GM12878 (cell line): ENCODE results near the gene TMEM266. TPM values are rescaled to one million over a fixed set of nuclear protein-coding genes. Genes with fewer than 3 reads are reported as not detected.

Experiments
- ATAC-seq: fragments of 200-7000 bp; cut with Tn5 transposase; 3 replicates; pipeline ENCODE4 v1.9.1; 2020; ENCODE audit warnings: mild to moderate bottlenecking, moderate library complexity
- BruUV-seq: library from RNA; stranded (reverse); fragments of 400-500 nt; replicated peaks from 2 replicates; lab custom pipeline; 2021; lab: Mats Ljungman, UMichigan
- CTCF ChIA-PET: fragments of 300-600 bp; sonication (Branson Sonifier 250); formaldehyde crosslinking; extraction: SDS; loops from one replicate; lab custom pipeline; 2021; ENCODE audit warnings: inconsistent platforms; lab: Yijun Ruan, JAX
- POLR2A ChIA-PET: fragments of 350-600 bp; formaldehyde crosslinking; extraction: SDS; loops from one replicate; lab custom pipeline; 2021; ENCODE audit warnings: inconsistent platforms; lab: Charles Lee
- RAD21 ChIA-PET: fragments of 300-600 bp; sonication (Branson Sonifier 250); formaldehyde crosslinking; loops from one replicate; lab custom pipeline; 2023; ENCODE audit warnings: antibody characterized with exemption; ENCODE audit not compliant: unreplicated experiment; lab: Charles Lee
- SMC1A ChIA-PET: fragments of 300-600 bp; sonication (Branson Sonifier 250); formaldehyde crosslinking; loops from one replicate; lab custom pipeline; 2023; ENCODE audit not compliant: unreplicated experiment, uncharacterized antibody; lab: Charles Lee
- DNase-seq: peaks from one replicate; pipeline ENCODE4 v3.0.0-alpha.2; 2011; ENCODE audit warnings: low read depth, low spot score
- FAIRE-seq: peaks from 3 replicates; lab custom pipeline; 2011; peaks lifted over from hg19 to GRCh38; lab: Jason Lieb, UNC
- H2AFZ ChIP-seq: 2 replicates; pipeline ENCODE4 v1.6.0; 2011; ENCODE audit warnings: low read depth, low read length, control low read depth; ENCODE audit not compliant: control insufficient read depth
- H3K27ac ChIP-seq: 2 replicates; pipeline ENCODE4 v1.5.1; 2011; ENCODE audit warnings: control low read depth; ENCODE audit not compliant: control insufficient read depth, insufficient read depth
- H3K27me3 ChIP-seq, 2 experiments: replicated peaks in 1 of 2; 2 replicates each; pipeline versions ENCODE4 v1.6.0 to v1.6.1; 2011; ENCODE audit warnings: low read length in 1 of 2; ENCODE audit not compliant: control insufficient read depth in 2 of 2, insufficient read depth in 2 of 2
- H3K36me3 ChIP-seq, 2 experiments: 2 replicates each; pipeline ENCODE4 v1.5.1; 2011; ENCODE audit warnings: low read length in 1 of 2; ENCODE audit not compliant: control insufficient read depth in 2 of 2, insufficient read depth in 2 of 2
- H3K4me1 ChIP-seq: 2 replicates; pipeline ENCODE4 v1.6.1; 2011; ENCODE audit warnings: mild to moderate bottlenecking, low read length, moderate library complexity, mixed read lengths; ENCODE audit not compliant: control insufficient read depth, insufficient read depth
- H3K4me2 ChIP-seq: 2 replicates; pipeline ENCODE4 v1.6.0; 2011; ENCODE audit warnings: control low read depth; ENCODE audit not compliant: control insufficient read depth, insufficient read depth
- H3K4me3 ChIP-seq: fragments of 200-600 bp; sonication (generic); 2 replicates; pipeline ENCODE4 v1.5.1; 2016
- H3K79me2 ChIP-seq: 2 replicates; pipeline ENCODE4 v1.6.0; 2011; ENCODE audit warnings: low read length; ENCODE audit not compliant: control insufficient read depth, insufficient read depth
- H3K9ac ChIP-seq: 2 replicates; pipeline ENCODE4 v1.8.0; 2011; ENCODE audit warnings: low read length, control low read depth, mixed read lengths; ENCODE audit not compliant: control insufficient read depth, insufficient read depth
- H3K9me3 ChIP-seq: replicated peaks from 3 replicates; pipeline ENCODE4 v1.5.1; 2011; ENCODE audit warnings: mild to moderate bottlenecking, low read length; ENCODE audit not compliant: control insufficient read depth, insufficient read depth
- H4K20me1 ChIP-seq: 2 replicates; pipeline ENCODE4 v1.6.0; 2011; ENCODE audit not compliant: control insufficient read depth, insufficient read depth
- E2F4 ChIP-seq: IDR thresholded peaks from 2 replicates; pipeline ENCODE4 v1.6.1; 2012; ENCODE audit warnings: low read depth, low read length, improper control_type of control experiment
- E4F1 ChIP-seq: fragments of 450-650 bp; IDR thresholded peaks from 2 replicates; pipeline ENCODE4 v1.6.1; 2018; ENCODE audit warnings: borderline replicate concordance, mild to moderate bottlenecking; ENCODE audit not compliant: partially characterized antibody
- EP300 ChIP-seq, 2 experiments: fragments of 150-350 bp in 1 of 2; IDR thresholded peaks; 2 replicates each; pipeline ENCODE4 v1.6.1; 2011 to 2012; ENCODE audit warnings: low read depth in 2 of 2, low read length in 2 of 2, borderline replicate concordance in 1 of 2, improper control_type of control experiment in 1 of 2, inconsistent platforms in 1 of 2; ENCODE audit not compliant: control insufficient read depth in 1 of 2
- GABPA ChIP-seq: IDR thresholded peaks from 2 replicates; pipeline ENCODE4 v1.6.1; 2014; ENCODE audit warnings: antibody characterized with exemption, low read depth, mild to moderate bottlenecking, inconsistent platforms
- MTA3 ChIP-seq: IDR thresholded peaks from 2 replicates; pipeline ENCODE4 v1.6.1; 2012; ENCODE audit warnings: low read length, inconsistent platforms, borderline replicate concordance
- NBN ChIP-seq: fragments of 450-650 bp; IDR thresholded peaks from 2 replicates; pipeline ENCODE4 v1.6.1; 2016
- PBX3 ChIP-seq: IDR thresholded peaks from 2 replicates; pipeline ENCODE4 v1.6.1; 2011; ENCODE audit warnings: mild to moderate bottlenecking, low read depth, low read length, moderate library complexity; ENCODE audit not compliant: insufficient replicate concordance
- POLR2AphosphoS5 ChIP-seq: IDR thresholded peaks from 2 replicates; pipeline ENCODE4 v1.6.1; 2011; ENCODE audit warnings: mild to moderate bottlenecking, low read length, inconsistent platforms
- RAD21 ChIP-seq: IDR thresholded peaks from 2 replicates; pipeline ENCODE4 v1.6.1; 2011; ENCODE audit warnings: mild to moderate bottlenecking, low read depth, low read length, moderate library complexity; ENCODE audit not compliant: insufficient read depth
- ZNF207 ChIP-seq: fragments of 450-650 bp; IDR thresholded peaks from 2 replicates; pipeline ENCODE4 v1.6.1; 2014; ENCODE audit warnings: antibody characterized with exemption, mild to moderate bottlenecking, borderline replicate concordance
- ZNF217 ChIP-seq: fragments of 450-650 bp; IDR thresholded peaks from 2 replicates; pipeline ENCODE4 v1.6.1; 2017; ENCODE audit warnings: antibody characterized with exemption, mild to moderate bottlenecking
- WGBS: methylation state at CpG from one replicate; pipeline ENCODE4 v1.1.6; 2016; ENCODE audit warnings: low lambda C conversion rate; ENCODE audit not compliant: insufficient replicate concordance, insufficient coverage; ENCODE audit errors: missing lambda C conversion rate; 5-methylcytosine and 5-hydroxymethylcytosine counted together
- in situ Hi-C: fragments of 300-500 bp; cut with MboI; formaldehyde crosslinking; loops from 9 replicates; pipeline ENCODE4 v1.14.3; 2018; ENCODE audit warnings: mixed read lengths
- intact Hi-C: fragments of 100-400 bp; cut with micrococcal nuclease; formaldehyde crosslinking; loops from one replicate; pipeline ENCODE4 v1.14.2; 2022; ENCODE audit not compliant: unreplicated experiment
- polyA plus RNA-seq, 11 experiments: library from polyadenylated mRNA; depleted of rRNA in 4 of 11; unstranded in 6 of 11; stranded (reverse) in 5 of 11; fragments of >200 nt; fragmentation: Nextera tagmentation in 4 of 11; fragmentation: Illumina TruSeq in 1 of 11; extraction: Ambion mirVana in 4 of 11; extraction: Trizol in 1 of 11; gene quantifications; 1 replicate in 1 of 11; 2 replicates in 10 of 11; pipeline versions ENCODE4 v1.2.1 to v1.2.3, GENCODE V29; 2011 to 2016; ENCODE audit warnings: inconsistent platforms in 2 of 11, missing spikeins in 2 of 11, low read depth in 1 of 11
- total RNA-seq, 4 experiments: library from RNA; depleted of rRNA in 3 of 4; stranded (reverse); fragments of >200 nt in 3 of 4; fragmentation: Illumina TruSeq in 1 of 4; extraction: Trizol in 1 of 4; gene quantifications; 2 replicates each; pipeline versions ENCODE4 v1.2.1 to v1.2.3, GENCODE V29; 2013 to 2021

The TMEM266 gene
- total and polyA plus RNA-seq, 10 of the 15 experiments (the other 5 are each of a cell fraction or from before 2014, with no cell fraction given) = 0.11 to 0.70 (median 0.39) TPM

DNA sequence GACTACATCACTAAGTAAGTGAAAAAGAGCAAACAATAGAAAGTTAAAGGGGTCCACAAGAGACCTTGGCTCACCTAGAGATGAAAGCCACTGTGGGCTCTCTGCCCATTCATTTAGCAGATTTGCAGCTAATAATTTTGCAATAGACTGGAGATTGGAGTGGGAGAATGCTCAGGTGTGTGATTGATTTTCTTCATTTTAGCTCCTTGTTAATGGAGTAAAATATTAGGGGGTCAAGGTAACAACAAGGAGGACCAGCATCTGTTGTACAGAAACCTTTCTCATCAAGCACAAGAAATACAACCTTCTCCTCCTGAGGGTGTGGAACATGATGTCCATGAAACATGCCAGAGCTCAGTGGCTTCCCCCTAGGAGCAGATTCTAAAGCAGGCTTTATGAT is 63.2 kb downstream of the TMEM266 start:
- ChIA-PET CTCF (interaction anchor here (1.2 to 2.3 kb wide), 3 partner anchors 16 to 321 kb away, joined by 3 to 10 read pairs (median 9); no protein-coding TSS in a partner anchor), SMC1A (interaction anchor here (0.9 to 3.1 kb wide), 2 partner anchors 17 to 64 kb away, joined by 3 to 10 read pairs; no protein-coding TSS in a partner anchor), POLR2A (no interaction called here)
- no peaks in the 10 kb centered on the region for H3K79me2 ChIP-seq
- ATAC-seq = no peak
- in situ Hi-C loops = no loop called here
- no TSS peak for BruUV-seq
- no peaks in the 10 kb centered on the region for H3K36me3 ChIP-seq
- H2AFZ ChIP-seq = no peak overlapping the region
- H3K9ac ChIP-seq = no peak overlapping the region
- no peaks in the 10 kb centered on the region; a peak in 1 of 4 replicates for H3K27me3 ChIP-seq
- intact Hi-C loops = no loop called here
- no peak for DNase-seq
- no peaks in the 10 kb centered on the region; the same call in 2 of the 3 replicates for H3K9me3 ChIP-seq
- no peak overlapping the region for H3K4me3 ChIP-seq
- H3K4me2 ChIP-seq = no peak overlapping the region
- no peak overlapping the region for H3K27ac ChIP-seq
- FAIRE-seq = no peak
- H4K20me1 ChIP-seq = no peaks in the 10 kb centered on the region
- no peak for TF ChIP-seq ZNF207
- TF ChIP-seq GABPA = no peak
- no peak for TF ChIP-seq PBX3
- TF ChIP-seq, all 136 proteins: peak for 0
- RAD21 ChIA-PET = interaction anchor here (2.4 kb wide), 1 partner anchor 16 kb away, joined by 8 read pairs; no protein-coding TSS in a partner anchor
- H3K4me1 ChIP-seq = no peaks in the 10 kb centered on the region

DNA sequence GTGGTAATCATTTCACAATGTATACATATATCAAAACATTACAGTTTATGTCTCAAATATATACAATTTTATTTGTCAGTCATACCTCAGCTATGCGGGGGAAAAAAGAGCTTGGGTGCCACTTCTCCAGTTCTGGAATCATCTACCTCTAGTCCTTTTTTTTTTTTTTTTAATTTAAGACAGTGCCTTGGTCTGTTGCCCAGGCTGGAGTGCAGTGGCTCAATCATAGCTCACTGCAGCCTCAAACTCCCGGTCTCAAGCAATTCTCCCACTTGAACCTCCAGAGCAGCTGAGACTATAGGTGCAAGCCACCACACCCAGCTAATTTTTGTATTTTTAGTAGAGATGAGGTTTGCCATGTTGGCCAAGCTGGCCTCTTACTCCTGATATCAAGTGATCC is 67.4 kb downstream of the TMEM266 start:
- H3K4me2 ChIP-seq = no peak overlapping the region
- in situ Hi-C loops = no loop called here
- SMC1A ChIA-PET = interaction anchor here (0.6 to 1.7 kb wide), 5 partner anchors 9 to 70 kb away, joined by 3 to 4 read pairs (median 3); no protein-coding TSS in a partner anchor
- RAD21 ChIA-PET = interaction anchor here (0.8 kb wide), 1 partner anchor 12 kb away, joined by 3 read pairs; no protein-coding TSS in a partner anchor
- DNase-seq = no peak
- no peak overlapping the region for H3K27ac ChIP-seq
- no peak for ATAC-seq
- H3K4me3 ChIP-seq = no peak overlapping the region
- no peaks in the 10 kb centered on the region; a peak in 1 of 4 replicates for H3K27me3 ChIP-seq
- H3K79me2 ChIP-seq = no peaks in the 10 kb centered on the region
- no peaks in the 10 kb centered on the region for H4K20me1 ChIP-seq
- TF ChIP-seq E2F4 (no peak), ZNF217 (no peak), E4F1 (no peak), RAD21 (no peak), EP300 (IDR thresholded peaks at IDR 0.05; ENCODE audit: borderline replicate concordance in 1 of 2, control insufficient read depth in 1 of 2, low read depth in 2 of 2, low read length in 2 of 2) (no peak), MTA3 (no peak), NBN (no peak), POLR2AphosphoS5 (no peak)
- H3K4me1 ChIP-seq = no peaks in the 10 kb centered on the region
- no peaks in the 10 kb centered on the region for H3K36me3 ChIP-seq
- BruUV-seq = no TSS peak
- no peak overlapping the region for H3K9ac ChIP-seq
- CTCF ChIA-PET = interaction anchor here (0.7 to 3.8 kb wide), 5 partner anchors 9 to 642 kb away, joined by 3 to 17 read pairs (median 4); no protein-coding TSS in a partner anchor
- intact Hi-C loops = no loop called here
- H3K9me3 ChIP-seq = no peaks in the 10 kb centered on the region; the same call in 2 of the 3 replicates
- WGBS = 18% methylated on average over 2 of the region's 2 CpGs
- no peak for FAIRE-seq
- H2AFZ ChIP-seq = no peak overlapping the region
- POLR2A ChIA-PET = no interaction called here
